Astrocyte (in vitro differentiated cells and primary cell): ENCODE data around the gene YWHAE.

ENCODE experiments used
- EZH2 ChIP-seq: IDR thresholded peaks from 2 replicates; pipeline ENCODE4 v1.6.1; 2012; ENCODE audit warnings: mild to moderate bottlenecking, low read length, inconsistent platforms; ENCODE audit not compliant: insufficient read depth
- TF ChIP-seq, protein P1 (sequence below): IDR thresholded peaks from 2 replicates; pipeline ENCODE4 v1.5.1; 2011; ENCODE audit warnings: low read depth, mild to moderate bottlenecking, inconsistent platforms, low read length, moderate library complexity; ENCODE audit not compliant: insufficient read depth

DNA sequence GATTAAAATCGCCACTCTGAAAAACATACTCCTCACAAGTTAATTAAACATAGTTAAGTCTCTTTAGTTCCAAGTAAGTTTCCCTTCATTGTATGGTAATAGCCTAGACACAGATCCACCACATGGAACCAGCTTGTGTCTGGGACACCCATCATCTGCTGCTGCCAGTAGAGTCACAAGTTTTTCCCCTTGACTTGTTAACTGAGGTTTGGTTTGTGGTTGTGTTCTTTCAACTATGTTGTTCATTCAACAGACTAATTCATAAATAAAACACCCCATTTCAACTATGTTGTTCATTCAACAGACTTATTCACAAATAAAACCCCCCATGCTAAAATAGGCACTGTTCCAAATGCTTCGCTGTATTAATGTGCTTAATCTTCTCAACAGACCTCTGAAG, 24.4 kb downstream of the YWHAE start:
- TF ChIP-seq, protein P1, sequence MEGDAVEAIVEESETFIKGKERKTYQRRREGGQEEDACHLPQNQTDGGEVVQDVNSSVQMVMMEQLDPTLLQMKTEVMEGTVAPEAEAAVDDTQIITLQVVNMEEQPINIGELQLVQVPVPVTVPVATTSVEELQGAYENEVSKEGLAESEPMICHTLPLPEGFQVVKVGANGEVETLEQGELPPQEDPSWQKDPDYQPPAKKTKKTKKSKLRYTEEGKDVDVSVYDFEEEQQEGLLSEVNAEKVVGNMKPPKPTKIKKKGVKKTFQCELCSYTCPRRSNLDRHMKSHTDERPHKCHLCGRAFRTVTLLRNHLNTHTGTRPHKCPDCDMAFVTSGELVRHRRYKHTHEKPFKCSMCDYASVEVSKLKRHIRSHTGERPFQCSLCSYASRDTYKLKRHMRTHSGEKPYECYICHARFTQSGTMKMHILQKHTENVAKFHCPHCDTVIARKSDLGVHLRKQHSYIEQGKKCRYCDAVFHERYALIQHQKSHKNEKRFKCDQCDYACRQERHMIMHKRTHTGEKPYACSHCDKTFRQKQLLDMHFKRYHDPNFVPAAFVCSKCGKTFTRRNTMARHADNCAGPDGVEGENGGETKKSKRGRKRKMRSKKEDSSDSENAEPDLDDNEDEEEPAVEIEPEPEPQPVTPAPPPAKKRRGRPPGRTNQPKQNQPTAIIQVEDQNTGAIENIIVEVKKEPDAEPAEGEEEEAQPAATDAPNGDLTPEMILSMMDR, result no peak
- TF ChIP-seq EZH2, result no peak
